Activated CD4-positive, alpha-beta T cell treated with anti-CD3 and anti-CD28 coated beads, Interleukin-2, Interleukin-4, amounts not matched to agents 100 ng/mL and 50 ng/mL, durations not matched to agents 16 hours and 8 hours (primary cell): Measurements from ENCODE around the gene OR1L4.

Source experiments
- DNase-seq: peaks from one replicate; pipeline ENCODE4 v3.0.0-alpha.2; 2020; ENCODE audit warnings: low spot score

OR1L4 gene

GRCh38 chr9:122723690-122724089 lies at the start of gene OR1L4:
TSS of gene OR1L4 (plus strand) at chr9:122723990. CDS start at chr9:122723990, 0 bp downstream.
- no peak for DNase-seq

GRCh38 chr9:122684851-122685250 lies 38.9 kb upstream of the OR1L4 start:
- no peak for DNase-seq

GRCh38 chr9:122695696-122696095 lies 28.1 kb upstream of the OR1L4 start:
- DNase-seq = no peak

GRCh38 chr9:122718038-122718437 lies 5.8 kb upstream of the OR1L4 start:
- DNase-seq = no peak

GRCh38 chr9:122719218-122719617 lies 4.6 kb upstream of the OR1L4 start:
- DNase-seq = no peak

GRCh38 chr9:122742003-122742402 lies 18.2 kb downstream of the OR1L4 start, which contains the start of gene OR1L6:
TSS of gene OR1L6 (plus strand) at chr9:122742303. CDS start at chr9:122749848, 7,545 bp downstream.
- no peak for DNase-seq

- DNase-seq = no peak
These were observed 31.0 kb downstream of the OR1L4 start for GRCh38 chr9:122754825-122755224.

GRCh38 chr9:122767817-122768216 lies 44.0 kb downstream of the OR1L4 start:
- DNase-seq = no peak
